AG20443 (cell line): Measurements from ENCODE around the gene KIR3DL2.
"Not testable (repeated sequence)": the region's sequence is repeated elsewhere in the genome, so short reads cannot be mapped to it uniquely, and the experiment has no call there.

ENCODE experiments used
- DNase-seq: peaks from one replicate; pipeline ENCODE4 v3.0.0; 2012; ENCODE audit warnings: low spot score, mixed read lengths

Gene KIR3DL2

DNA sequence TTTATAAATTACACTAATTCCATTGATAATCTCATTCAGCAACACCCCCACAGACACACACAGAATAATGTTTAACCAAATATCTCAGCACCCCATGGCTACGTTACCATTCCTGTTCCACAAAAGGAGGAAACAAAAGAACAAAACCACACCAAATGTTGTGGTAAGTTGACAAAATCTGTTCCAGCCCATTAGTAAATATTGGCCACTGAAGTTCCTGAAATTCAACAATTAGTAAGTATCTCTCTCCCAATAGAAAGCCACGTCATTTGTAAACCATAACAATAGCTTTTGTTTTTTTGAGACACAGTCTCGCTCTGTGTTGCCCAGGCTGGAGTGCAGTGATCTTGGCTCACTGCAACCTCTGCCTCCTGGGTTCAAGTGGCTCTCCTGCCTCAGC, 21.5 kb downstream of the KIR3DL2 start:
- DNase-seq: no peak

DNA sequence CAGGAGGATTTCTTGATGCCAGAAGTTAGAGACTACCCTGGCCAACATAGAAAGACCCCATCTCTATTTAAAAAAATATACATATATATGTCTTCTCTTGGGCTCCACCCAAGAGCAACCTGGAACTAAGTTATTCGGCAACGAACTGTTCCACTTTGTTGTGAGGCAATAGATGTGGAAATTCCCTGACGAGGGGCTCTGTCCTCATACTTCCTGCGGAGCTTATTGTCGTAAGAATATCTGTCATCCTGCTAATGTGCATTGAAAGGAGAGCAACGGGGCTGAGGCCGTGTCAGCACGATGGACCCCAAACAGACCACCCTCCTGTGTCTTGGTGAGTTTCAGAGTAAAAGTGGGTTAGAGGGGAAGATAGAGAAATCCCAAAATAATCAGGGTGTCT, 23.7 kb downstream of the KIR3DL2 start, which contains the start of gene FCAR:
Gene FCAR, plus strand, starts transcription at position 246 of the 400 bp plus-strand sequence. Its CDS starts 55 bp downstream, at position 301.
- no peak for DNase-seq

GRCh38 chr19:54875506-54875905, 25.3 kb downstream of the KIR3DL2 start:
- DNase-seq: no peak

GRCh38 chr19:54877471-54877870, 27.2 kb downstream of the KIR3DL2 start:
- no peak for DNase-seq

- no peak for DNase-seq
Measured at GRCh38 chr19:54881884-54882283, 31.6 kb downstream of the KIR3DL2 start.

GRCh38 chr19:54882758-54883157, 32.5 kb downstream of the KIR3DL2 start:
- no peak for DNase-seq

DNA sequence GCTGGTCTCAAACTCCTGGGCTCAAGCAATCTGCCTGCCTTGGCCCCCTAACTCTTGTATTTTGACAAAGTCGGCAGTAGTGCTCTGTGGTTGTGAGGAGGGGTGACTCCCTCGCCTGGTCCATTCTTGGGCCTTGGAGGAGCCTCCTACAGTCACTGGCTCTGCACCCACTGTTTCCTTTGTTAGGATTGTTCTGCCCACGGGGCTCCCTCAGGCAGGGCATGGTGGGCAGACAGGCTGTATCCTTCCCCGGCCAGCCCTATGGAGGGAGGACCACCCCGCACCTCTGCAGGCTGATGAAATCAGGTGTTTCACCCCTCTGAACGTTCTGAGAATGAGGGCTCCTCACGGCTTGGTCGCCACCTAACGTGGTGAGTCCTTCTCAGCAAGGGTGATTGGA, 33.0 kb downstream of the KIR3DL2 start:
- no peak for DNase-seq

DNA sequence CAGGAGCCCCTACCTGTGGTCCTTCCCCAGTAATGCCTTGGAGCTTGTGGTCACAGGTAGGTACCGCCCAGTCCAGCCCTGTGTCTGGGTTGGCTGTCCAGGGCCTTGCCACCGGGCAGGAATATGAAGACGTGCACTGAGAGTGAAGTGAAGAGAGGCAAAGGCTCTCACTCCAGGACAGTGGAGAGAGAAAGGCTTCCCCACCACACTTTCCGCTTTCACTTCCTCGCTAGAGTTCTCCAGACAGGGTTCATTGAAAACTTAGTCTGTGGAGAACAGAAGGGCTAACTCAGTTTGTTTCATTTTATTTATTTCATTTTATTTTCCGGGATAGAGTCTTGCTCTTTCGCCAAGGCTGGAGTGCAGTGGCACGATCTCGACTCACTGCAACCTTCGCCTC, 38.0 kb downstream of the KIR3DL2 start:
- no peak for DNase-seq

- no peak for DNase-seq
Measured at GRCh38 chr19:54889566-54889965, 39.3 kb downstream of the KIR3DL2 start.

DNA sequence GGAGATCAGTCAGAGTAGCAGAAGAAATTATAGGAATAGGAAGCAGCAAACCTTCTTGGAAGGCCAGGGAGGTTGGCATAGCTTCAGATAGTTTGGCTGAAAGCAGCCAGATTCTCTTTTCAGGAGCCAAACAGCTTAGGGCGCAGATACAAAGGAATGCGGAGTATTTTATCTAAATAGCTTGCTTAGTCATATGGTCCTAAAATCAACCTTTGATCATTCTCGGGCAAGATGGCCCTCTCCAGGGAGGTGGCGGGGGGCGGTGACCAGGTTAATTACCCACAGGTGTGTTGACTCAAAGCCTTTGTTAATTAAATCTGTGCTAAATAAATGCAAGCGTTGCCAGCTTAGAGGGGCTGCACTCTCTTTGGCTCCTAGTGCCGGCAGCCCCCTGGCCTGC, 43.2 kb downstream of the KIR3DL2 start:
- no peak for DNase-seq

DNA sequence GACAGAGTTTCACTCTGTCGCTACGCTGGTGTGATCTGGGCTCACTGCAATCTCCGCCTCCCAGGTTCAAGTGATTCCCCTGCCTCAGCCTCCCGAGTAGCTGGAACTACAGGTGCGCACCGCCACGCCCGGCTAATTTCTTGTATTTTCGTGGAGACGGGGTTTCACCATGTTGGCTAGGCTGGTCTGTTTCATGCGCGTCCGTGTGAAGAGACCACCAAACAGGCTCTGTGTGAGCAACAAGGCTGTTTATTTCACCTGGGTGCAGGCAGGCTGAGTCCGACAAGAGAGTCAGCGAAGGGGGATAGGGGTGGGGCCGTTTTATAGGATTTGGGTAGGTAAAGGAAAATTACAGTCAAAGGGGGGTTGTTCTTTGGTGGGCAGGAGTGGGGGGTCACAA, 43.9 kb downstream of the KIR3DL2 start:
- DNase-seq: not testable (repeated sequence)

- DNase-seq: no peak
Measured at GRCh38 chr19:54896036-54896435, 45.8 kb downstream of the KIR3DL2 start.

DNA sequence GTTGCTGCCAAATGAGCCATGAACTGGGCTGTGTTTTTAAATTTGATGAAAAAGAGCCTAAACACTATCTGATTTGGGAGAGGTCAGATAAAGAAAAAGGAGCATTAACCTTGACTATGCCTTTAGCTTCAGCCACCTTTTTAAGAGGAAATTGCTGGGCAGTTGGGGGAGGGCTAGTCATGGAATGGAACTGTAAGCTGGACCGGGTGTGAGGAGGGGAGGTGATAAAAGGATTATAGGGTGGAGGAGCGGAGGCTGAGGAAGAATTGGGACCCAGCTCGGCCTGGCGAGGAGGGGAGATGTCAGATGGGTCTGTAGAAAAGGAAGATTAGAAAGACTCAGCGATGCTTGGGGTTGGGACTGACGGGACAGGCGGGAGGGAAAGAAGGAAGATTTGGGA, 48.4 kb downstream of the KIR3DL2 start:
- DNase-seq: not testable (repeated sequence)

DNA sequence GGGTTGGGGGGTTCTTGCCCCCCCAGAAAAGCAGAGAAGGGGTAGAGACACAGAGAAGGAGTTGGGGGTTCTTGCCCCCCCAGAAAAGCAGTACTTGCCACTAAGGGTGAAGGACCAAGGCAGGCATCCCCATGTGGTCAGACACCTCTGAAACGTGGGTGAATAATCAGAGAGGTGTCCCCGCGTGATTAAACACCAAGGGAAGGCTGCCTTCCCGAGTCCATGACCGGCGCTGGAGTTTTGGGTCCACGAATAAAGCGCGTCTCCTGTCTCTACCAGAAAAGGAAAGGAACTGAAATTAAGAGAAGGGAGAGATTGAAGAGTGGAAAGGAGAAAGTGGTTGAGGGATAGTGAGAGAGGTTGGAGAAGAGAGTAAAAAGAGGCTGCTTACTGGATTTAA, 49.4 kb downstream of the KIR3DL2 start:
- not testable (repeated sequence) for DNase-seq

GRCh38 chr19:54901153-54901552, 50.9 kb downstream of the KIR3DL2 start:
- not testable (repeated sequence) for DNase-seq

- DNase-seq: no peak
Measured at GRCh38 chr19:54902061-54902460, 51.8 kb downstream of the KIR3DL2 start.

DNA sequence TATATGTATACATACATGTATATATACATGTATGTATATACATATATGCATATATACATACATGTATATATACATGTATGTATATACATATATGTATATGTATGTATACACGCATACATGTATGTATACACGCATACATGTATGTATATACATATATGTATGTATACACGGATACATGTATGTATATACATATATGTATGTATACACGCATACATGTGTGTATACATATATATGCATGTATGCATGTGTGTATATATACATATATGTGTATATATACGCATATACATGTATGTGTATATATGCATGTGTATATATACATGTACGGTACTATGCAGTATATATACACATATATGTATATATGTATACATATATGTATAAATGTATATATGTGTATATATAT, 53.1 kb downstream of the KIR3DL2 start:
- no peak for DNase-seq

DNA sequence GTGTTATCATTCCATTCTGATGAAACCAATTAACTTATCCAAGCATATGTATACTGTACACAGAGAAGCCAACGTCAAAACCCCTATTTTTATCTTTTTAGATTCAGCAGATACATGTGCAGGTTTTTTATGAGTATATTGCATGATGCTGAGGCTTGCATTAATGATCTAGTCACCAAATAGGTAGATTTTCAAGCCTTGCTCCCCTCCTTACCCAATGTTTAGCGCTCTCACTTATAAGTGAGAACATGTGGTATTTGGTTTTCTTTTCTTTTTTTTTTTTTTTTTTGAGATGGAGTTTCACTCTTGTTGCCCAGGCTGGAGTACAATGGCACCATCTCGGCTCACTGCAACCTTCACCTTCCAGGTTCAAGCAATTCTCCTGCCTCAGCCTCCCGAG, 54.0 kb downstream of the KIR3DL2 start:
- not testable (repeated sequence) for DNase-seq

DNA sequence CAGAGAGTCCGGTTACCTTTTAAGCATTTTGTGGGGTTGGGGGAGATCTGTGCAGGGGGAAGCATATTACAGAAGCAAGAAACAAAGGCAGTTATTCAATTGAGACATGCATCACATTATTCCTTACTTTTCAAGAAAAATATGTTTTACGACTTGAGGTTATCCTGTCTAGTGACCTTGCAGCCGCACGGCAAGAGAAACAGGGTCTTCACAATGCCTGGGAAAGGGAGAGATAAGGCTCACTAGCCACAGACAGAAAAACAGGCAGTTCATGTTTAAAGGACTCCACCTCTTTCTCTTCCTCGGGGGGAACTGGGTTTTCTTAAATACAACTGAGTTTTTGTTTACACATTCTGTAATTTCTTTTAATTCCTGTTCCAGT, 55.2 kb downstream of the KIR3DL2 start:
- DNase-seq: no peak

- DNase-seq: no peak
Measured at GRCh38 chr19:54905803-54906511, 55.7 kb downstream of the KIR3DL2 start, which contains the start of gene NCR1. Gene NCR1 (plus strand): TSS chr19:54906148. CDS start chr19:54906188, 40 bp downstream.

DNA sequence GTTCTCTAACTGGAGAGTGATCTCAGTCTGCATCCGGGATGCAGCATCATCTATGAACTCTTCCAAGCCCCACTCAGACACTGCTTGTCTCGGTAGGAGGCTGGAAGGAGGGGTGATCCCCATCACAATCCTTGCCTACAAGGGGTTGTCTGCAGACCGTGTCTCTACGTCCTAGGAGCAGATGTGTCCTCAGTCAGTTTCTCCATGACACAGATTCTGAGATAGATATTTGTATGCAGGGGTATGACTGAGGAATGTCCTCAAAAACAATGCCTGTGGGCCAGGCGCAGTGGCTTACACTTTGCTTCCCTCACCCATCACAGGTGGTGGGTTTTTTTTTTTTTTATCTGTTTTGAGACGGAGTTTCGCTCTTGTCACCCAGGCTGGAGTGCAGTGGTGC, 56.6 kb downstream of the KIR3DL2 start:
- DNase-seq: no peak

DNA sequence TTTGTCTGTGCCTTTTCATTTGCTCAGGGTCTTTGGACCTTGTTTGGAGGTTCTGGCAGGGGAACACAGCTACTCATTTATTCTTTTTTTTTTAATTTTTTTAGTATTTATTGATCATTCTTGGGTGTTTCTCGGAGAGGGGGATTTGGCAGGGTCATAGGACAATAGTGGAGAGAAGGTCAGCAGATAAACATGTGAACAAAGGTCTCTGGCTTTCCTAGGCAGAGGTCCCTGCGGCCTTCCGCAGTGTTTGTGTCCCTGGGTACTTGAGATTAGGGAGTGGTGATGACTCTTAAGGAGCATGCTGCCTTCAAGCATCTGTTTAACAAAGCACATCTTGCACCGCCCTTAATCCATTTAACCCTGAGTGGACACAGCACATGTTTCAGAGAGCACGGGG, 57.7 kb downstream of the KIR3DL2 start:
- not testable (repeated sequence) for DNase-seq
